Mammary epithelial cell (primary cell): ENCODE measurements around the gene LARGE1.

Experiments used
- EZH2 ChIP-seq: IDR thresholded peaks from 2 replicates; pipeline ENCODE4 v1.6.1; 2012; ENCODE audit warnings: low read length, inconsistent platforms, borderline replicate concordance
- TF ChIP-seq, protein P1 (sequence below), 2 donors: IDR thresholded peaks in 1 of 2; conservative IDR thresholded peaks in 1 of 2; 2 replicates each; pipeline ENCODE4 v1.5.1; 2011 to 2012; ENCODE audit warnings: inconsistent platforms in 2 of 2, low read length in 2 of 2, mild to moderate bottlenecking in 2 of 2, control low read depth in 1 of 2, low read depth in 1 of 2; ENCODE audit not compliant: insufficient read depth in 1 of 2; ENCODE audit errors: extremely low read depth in 1 of 2

DNA sequence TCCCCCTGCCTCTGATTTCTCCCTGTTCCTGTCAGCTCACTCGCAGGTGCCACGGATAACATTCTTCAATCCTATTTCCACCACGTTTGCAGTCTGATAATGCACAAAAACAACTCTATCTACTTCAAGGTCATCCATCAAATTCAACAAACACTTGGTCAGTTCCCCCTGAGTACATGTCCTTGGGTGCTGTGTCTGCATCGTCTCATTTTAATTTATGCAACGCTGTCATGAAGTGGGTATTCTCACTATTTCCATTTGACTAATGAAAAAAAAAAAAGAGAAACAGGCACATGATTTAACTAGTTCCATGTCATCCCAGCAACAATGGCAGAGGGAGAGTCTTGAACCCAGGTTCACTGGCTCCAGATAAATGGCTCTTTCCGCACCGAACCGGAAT, 262.6 kb downstream of the LARGE1 start:
- TF ChIP-seq, protein P1, sequence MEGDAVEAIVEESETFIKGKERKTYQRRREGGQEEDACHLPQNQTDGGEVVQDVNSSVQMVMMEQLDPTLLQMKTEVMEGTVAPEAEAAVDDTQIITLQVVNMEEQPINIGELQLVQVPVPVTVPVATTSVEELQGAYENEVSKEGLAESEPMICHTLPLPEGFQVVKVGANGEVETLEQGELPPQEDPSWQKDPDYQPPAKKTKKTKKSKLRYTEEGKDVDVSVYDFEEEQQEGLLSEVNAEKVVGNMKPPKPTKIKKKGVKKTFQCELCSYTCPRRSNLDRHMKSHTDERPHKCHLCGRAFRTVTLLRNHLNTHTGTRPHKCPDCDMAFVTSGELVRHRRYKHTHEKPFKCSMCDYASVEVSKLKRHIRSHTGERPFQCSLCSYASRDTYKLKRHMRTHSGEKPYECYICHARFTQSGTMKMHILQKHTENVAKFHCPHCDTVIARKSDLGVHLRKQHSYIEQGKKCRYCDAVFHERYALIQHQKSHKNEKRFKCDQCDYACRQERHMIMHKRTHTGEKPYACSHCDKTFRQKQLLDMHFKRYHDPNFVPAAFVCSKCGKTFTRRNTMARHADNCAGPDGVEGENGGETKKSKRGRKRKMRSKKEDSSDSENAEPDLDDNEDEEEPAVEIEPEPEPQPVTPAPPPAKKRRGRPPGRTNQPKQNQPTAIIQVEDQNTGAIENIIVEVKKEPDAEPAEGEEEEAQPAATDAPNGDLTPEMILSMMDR (conservative IDR thresholded peaks at IDR 0.05 in 1 of 2, IDR thresholded peaks at IDR 0.05 in 1 of 2; ENCODE audit: extremely low read depth in 1 of 2, insufficient read depth in 1 of 2, low read depth in 1 of 2, low read length in 2 of 2), result no peak
- TF ChIP-seq EZH2, result no peak
